Caki2 (cell line): ENCODE measurements around the gene DPF3. TPM values are rescaled to one million over a fixed set of nuclear protein-coding genes. Genes with fewer than 3 reads are reported as not detected.

ENCODE experiments used
- DNase-seq: peaks from one replicate; pipeline ENCODE4 v3.0.0-alpha.2; 2015; ENCODE audit warnings: low read depth
- in situ Hi-C: cut with HindIII; loops from 2 replicates; pipeline ENCODE4 v1.10.0; 2016; ENCODE audit warnings: low sequenced_read_pairs, low pct_unique_long_range_greater_than_20kb, mixed read lengths
- total RNA-seq: library from RNA; depleted of rRNA; stranded (reverse); fragments of >200 nt; shearing (Covaris generic); gene quantifications from 2 replicates; pipeline ENCODE4 v1.2.3, GENCODE V29; 2014; ENCODE audit warnings: low replicate concordance

Gene DPF3
- total RNA-seq, 1 experiment from 2014 or later, result not detected

- in situ Hi-C loops, result no loop called here
- DNase-seq, result no peak
These were observed 204.8 kb downstream of the DPF3 start for GRCh38 chr14:72688990-72689671.

- no peak for DNase-seq
- in situ Hi-C loops, result no loop called here
These were observed 207.1 kb downstream of the DPF3 start for GRCh38 chr14:72686832-72687231.

DNA sequence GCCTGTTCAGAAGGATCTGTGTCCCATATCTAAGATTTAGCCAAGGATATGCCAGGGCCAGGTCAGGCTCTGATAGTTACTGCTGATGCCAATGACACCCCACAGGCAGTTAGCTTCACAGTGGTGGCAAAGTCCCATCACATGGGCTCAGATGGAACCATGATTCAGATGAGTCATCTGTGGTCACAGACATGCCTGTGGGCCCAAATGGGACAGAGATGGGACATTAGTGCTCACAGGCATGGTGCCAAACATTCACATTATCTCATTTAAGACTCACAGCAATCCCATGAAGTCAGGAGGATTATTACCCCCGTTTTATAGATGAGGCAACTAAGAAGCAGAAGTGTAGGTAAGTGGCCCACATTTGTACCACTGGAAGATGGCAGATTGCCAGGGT lies 207.8 kb downstream of the DPF3 start:
- in situ Hi-C loops, result no loop called here
- no peak for DNase-seq

DNA sequence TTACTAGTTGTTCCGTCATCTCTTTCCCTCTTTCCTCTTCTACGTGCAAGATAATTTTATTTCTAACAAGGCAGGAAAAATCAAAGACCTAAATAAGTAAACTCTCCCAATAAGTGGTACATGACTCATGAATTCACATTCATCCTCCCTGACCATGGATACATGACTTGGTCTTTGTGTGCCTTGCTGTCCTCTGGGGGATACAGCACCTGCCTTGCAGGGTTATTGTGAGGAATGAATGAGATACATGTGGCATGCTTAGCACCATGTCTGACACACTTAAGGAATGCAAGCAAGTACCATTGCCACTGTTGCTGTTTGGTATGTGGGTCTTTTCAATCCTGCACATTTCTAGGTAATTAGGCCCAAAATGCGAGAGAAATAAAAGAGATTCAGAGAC lies 208.4 kb downstream of the DPF3 start:
- no peak for DNase-seq
- in situ Hi-C loops, result no loop called here

- in situ Hi-C loops, result no loop called here
- no peak for DNase-seq
These were observed 210.1 kb downstream of the DPF3 start for GRCh38 chr14:72683787-72684186.

DNA sequence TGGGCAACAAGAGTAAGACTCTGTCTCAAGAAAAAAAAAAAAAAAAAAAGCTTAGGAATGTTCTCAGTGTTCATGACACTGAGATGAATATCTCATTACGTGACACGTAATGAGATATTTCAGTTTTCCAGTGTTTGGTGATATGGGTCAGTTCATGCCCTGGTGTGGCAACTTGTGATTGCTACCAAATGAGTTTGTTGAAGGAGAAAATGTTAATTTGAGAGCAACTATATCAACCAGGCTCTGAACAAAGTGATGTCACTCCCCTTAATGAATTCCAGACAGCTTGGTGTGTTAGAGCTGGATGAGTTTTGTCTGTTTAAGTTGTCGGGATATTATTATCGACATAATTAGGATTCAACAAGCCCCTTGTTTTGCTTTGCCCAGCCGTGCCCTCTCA lies 211.7 kb downstream of the DPF3 start:
- DNase-seq, result no peak
- in situ Hi-C loops, result no loop called here

DNA sequence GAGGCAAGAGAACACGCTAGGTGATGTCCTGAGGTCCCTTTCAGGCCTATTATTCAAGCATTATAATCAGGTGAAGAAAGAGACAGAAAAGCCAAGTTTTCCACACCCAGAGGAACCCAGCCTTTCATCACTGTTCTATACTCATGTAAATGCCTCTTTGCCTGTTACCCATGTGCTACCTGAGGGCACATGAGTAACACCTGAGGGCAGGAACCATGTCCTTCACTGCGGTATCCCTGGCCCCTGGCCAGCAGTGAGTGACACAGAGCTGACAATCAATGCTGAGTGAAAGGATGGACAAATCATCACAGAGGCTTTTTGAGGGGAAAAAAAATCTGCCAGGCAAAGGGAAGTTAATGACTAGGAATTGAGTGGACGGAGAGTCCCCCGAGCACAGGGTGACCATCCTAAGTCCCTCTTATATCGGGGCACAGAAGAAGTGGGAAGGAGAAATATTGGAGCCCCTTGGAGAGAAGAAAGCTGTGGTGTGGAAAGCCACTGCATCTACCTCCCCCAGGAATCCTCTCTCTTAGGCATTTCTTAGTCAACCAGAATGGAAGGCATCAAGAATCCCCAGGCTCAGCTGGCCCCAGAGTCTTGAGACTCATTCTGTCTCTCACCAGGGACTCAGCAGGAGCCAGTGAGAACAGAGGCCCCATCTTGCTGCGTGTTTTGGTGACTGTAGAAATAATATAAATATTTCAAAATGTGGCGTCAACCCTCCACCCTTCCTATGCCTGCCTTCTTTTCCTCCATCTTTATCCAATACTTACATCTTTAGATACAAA lies 212.9 kb downstream of the DPF3 start:
- in situ Hi-C loops, result no loop called here
- DNase-seq, result no peak

DNA sequence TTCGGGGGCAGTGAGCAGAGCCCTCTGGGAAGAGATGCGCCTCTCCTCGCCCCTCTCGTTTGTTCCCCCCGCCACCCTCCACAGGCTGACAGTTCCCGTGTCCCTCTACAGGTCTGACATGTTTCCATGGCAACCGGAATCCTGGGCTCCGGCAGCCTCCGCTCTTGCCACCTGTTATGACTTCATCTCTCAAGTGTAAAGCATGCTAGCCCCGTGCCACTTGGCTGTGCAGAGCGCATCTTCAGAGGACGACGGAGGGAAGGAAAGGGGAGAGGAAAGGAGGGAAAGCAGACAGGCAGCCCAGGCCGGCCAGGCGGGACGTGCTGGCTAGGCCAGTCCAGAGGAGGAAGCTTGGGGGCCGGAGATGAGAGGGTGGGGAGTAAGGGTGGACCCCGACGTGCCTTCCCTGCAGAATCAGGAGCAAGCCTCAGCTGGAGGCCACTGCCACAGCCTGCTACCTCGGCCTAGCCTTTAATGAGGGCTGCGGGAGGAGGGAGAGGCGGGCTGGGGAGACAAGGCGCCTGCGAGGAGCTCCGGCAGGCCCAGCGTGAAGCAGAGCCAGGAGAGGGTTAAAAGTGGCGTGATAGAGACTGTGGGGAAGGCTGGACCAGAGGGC lies 214.3 kb downstream of the DPF3 start:
- in situ Hi-C loops, result no loop called here
- DNase-seq, result no peak

DNA sequence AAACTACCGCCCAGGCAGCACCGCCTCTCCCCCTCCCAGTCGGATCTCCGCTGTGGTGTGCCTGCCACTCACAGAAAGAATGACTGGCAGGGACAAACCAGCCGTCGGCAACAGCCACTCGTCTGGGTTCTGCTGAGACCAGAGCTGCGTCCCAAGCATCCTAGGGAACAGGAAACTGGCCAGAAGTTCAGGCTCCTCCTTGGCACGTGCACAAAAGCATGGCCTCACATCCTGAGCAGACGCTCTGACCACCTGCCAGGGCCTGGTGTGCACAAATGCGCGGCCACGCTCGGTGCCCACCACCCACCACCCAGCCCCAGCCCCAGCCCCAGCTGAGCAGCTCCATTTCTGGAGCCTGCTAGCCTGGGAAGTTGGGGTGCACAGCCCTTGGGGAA lies 214.8 kb downstream of the DPF3 start:
- in situ Hi-C loops, result no loop called here
- DNase-seq, result no peak

- in situ Hi-C loops, result no loop called here
- DNase-seq, result no peak
These were observed 215.5 kb downstream of the DPF3 start for GRCh38 chr14:72678356-72678755.

- in situ Hi-C loops, result no loop called here
- DNase-seq, result peak; percentile 4
These were observed 216.2 kb downstream of the DPF3 start for GRCh38 chr14:72677664-72678063.

GRCh38 chr14:72675126-72675525 lies 218.8 kb downstream of the DPF3 start:
- in situ Hi-C loops, result no loop called here
- no peak for DNase-seq

- in situ Hi-C loops, result no loop called here
- no peak for DNase-seq
These were observed 220.7 kb downstream of the DPF3 start for GRCh38 chr14:72673179-72673578.

DNA sequence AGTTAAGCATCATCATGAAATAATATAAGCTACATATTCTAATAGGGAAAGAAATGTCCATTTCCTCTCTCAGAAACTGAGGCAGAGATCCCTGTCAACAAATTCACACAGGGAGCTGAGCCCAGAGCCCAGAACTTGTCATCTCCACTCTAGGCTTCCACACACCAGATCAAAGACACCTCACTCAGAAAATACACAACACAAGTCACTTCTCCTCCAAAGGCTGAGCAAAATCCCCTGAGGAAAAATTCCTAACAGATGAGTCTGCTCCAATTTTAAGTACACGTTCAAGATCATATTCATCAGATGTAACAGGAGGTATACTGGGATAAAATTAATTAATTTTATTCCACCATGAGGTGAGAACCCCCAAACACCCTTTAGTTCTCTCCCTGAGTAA lies 227.3 kb downstream of the DPF3 start:
- peak; percentile 50 for DNase-seq
- in situ Hi-C loops, result no loop called here

DNA sequence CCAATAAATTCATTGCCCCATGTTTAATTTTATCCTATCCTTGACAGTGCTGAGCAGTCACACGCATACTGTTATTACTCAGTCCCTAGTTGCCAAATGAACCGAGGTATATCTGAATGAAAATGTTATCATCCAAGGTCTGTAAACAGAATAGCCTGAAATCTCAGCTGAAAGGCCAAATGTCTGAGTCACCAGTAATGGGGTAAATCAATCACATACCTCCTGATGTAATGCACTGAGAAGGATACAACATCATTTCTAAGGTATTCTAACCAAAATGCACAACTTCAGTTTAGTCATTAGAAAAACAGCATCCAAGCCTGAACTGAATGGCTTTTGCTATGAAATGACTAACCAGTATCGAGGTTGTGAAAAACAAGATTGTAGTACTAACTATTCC lies 228.6 kb downstream of the DPF3 start:
- peak; percentile 87 for DNase-seq
- in situ Hi-C loops, result no loop called here

GRCh38 chr14:72664651-72665050 lies 229.2 kb downstream of the DPF3 start:
- in situ Hi-C loops, result no loop called here
- DNase-seq, result peak; percentile 2

DNA sequence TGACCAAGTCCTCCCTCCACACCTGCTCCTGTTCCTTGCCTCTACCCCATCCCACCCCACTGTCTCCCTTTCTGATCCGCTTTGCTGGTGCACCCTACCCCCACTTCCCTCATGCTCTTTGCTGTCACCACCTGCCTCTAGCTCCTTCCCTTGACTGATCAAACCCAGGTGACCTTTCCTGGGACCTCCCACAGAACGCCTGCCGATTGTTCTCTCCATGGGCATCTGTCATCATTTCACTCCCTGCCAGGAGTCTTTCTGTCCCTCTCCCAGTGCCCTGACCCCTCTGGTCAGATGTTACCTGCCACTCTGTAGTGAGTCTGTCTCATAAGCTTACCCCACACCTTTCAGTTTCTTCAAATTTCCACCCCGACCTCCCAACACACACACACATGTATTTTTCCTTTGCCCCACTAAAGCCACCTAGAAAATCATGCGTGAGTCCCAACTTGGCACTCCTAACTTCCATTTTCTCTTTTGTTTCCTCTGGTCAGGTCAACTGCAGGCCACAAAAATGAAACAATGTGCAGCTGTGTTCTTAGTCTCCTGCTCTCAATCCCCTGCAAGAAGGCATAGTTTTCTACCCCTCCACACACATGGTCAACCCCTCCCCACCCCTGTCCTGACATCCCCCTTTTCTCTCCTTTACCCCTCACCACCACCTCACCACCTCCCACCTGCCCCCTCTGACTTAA lies 229.8 kb downstream of the DPF3 start:
- in situ Hi-C loops, result no loop called here

DNA sequence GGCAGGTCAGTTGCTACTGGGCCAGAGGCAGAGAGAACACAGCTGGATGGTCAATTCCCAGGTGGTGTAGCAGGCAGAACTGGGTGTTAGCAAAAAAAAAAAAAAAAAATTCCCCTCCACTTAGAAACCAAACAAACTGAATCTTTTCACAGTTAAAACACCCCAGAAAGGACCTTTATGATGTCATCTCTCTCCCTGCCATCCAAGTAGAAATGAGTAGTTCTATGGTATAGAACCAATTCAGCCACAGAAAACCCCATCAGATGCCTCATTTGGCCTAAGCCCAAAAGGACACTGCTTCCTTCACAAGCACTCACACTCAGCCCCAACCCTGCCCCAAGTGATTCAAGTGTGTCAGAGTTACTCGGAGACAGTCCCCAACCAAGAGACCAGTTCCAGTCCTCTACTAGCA lies 230.8 kb downstream of the DPF3 start:
- DNase-seq, result no peak
- in situ Hi-C loops, result no loop called here

More for the DNA sequence above, 229.8 kb downstream of the DPF3 start:
- no peak for DNase-seq

DNA sequence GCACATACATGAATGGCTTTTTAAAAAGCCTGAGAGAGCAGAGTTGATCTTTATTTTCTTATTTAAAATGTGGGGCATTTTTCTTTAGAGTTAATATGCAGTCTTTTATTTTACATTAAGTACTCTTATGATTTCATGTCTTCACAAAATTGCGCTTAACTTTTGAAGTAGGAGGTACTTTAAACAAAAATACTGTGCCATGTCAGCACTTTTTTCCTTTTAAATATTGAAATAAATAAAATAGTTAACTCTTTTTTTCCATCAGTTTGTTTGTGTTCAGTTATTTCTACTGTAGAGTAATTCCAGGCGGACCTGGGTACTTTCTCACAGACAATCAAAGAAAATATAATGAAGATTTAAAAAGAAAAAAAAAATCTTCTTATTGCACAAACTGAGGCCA lies 231.7 kb downstream of the DPF3 start:
- no peak for DNase-seq
- in situ Hi-C loops, result no loop called here
